Measurements from ENCODE around the gene SCN5A.

The SCN5A gene

GRCh38 chr3:38643592-38643991 is 5.9 kb downstream of the SCN5A start:
- TF ChIP-seq, protein P1, sequence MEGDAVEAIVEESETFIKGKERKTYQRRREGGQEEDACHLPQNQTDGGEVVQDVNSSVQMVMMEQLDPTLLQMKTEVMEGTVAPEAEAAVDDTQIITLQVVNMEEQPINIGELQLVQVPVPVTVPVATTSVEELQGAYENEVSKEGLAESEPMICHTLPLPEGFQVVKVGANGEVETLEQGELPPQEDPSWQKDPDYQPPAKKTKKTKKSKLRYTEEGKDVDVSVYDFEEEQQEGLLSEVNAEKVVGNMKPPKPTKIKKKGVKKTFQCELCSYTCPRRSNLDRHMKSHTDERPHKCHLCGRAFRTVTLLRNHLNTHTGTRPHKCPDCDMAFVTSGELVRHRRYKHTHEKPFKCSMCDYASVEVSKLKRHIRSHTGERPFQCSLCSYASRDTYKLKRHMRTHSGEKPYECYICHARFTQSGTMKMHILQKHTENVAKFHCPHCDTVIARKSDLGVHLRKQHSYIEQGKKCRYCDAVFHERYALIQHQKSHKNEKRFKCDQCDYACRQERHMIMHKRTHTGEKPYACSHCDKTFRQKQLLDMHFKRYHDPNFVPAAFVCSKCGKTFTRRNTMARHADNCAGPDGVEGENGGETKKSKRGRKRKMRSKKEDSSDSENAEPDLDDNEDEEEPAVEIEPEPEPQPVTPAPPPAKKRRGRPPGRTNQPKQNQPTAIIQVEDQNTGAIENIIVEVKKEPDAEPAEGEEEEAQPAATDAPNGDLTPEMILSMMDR (conservative IDR thresholded peaks at IDR 0.05), result no peak
- H3K27ac ChIP-seq, result no peak overlapping the region

DNA sequence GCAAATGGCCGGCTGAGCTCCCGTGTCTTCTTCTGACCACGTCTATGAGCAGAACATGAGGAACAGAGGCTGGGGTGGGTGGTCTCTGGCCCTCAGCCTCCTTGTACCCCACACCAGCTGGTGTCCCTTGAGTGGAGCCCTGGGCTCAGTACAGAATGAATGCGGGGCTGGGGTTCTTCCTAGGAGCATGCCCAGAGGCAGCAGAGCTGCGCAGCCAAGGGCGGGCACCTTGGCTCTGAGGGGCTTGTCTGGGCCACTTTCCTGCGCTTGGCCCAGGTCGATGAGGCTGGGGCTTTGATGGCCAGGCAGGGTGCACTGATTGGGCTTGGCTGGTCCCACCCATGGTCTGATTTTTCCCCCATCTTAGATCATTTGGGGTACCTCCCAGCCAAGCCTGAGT is 6.4 kb downstream of the SCN5A start:
- no peak overlapping the region for H3K27ac ChIP-seq
- TF ChIP-seq, protein P1 (conservative IDR thresholded peaks at IDR 0.05), result no peak

- TF ChIP-seq, protein P1 (conservative IDR thresholded peaks at IDR 0.05), result no peak
Measured at GRCh38 chr3:38641461-38642110, 7.9 kb downstream of the SCN5A start.

DNA sequence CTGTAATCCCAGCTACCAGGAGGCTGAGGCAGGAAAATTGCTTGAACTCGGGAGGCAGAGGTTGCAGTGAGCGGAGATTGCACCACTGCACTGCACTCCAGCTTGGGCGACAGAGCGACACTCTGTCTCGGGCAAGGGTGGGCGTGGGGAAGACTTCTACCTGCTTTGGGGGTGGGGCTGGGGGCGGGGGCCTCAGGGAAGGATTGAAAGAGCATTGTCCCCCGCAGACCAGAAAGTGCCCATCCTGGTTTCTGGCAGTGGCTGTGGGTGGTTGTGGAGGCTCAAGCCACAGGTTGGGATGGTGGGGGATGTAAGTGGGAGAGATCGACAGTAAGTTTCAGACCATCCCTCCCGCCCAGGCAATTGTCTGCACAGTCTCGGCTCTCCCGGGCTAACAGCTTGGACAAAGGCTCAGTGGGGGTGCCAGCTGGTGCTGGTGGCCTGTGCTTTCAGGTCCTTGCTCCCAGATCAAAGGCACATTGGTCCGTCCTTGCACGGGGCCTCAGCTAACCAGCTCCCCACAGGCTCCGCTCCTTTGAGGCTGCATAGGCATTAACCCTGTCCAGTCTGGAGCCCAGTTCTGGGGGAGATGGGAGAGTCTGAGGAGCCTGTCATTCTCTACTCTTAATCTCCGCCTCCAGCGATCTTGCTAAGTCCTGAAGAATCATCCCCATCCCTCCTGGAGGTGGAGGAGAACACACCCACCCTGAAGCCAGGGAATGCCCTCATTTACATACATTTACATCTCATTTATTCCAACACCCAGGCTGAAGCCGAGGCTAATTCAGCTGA is 8.6 kb downstream of the SCN5A start:
- TF ChIP-seq, protein P1 (conservative IDR thresholded peaks at IDR 0.05), result no peak
- no peak overlapping the region for H3K27ac ChIP-seq

More at GRCh38 chr3:38641461-38642110, 7.9 kb downstream of the SCN5A start:
- no peak overlapping the region for H3K27ac ChIP-seq

- TF ChIP-seq, protein P1 (conservative IDR thresholded peaks at IDR 0.05), result no peak
Measured at GRCh38 chr3:38638354-38638753, 11.1 kb downstream of the SCN5A start.

DNA sequence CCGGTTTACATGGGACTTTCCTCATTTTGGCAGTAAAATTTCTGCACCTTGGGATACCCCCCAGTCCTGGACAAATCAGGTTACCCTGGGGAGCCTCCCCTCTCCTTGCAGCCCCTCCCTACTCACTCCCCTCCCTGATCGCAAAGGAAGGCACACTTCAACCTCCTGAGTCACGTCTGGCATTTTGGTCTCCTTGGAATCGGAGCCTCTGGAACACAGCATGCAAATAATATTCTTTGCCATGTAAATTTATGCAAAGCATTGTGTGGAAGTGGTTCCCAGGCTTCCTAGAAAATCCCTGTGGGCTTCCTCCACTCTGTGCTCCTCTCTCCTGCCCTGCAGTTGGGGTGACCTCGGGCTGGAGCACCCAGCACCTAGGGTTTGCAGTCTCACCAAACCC is 11.6 kb downstream of the SCN5A start:
- no peak overlapping the region for H3K27ac ChIP-seq
- TF ChIP-seq, protein P1 (conservative IDR thresholded peaks at IDR 0.05), result no peak

More at GRCh38 chr3:38638354-38638753, 11.1 kb downstream of the SCN5A start:
- H3K27ac ChIP-seq, result no peak overlapping the region

- H3K27ac ChIP-seq, result no peak overlapping the region
- TF ChIP-seq, protein P1 (conservative IDR thresholded peaks at IDR 0.05), result no peak
Measured at GRCh38 chr3:38636881-38637280, 12.6 kb downstream of the SCN5A start.

All from VCaP (cell line).